AG08395 (cell line): Measurements from ENCODE around the gene NUP98.
A peak's percentile ranks its signal among the peaks of the same experiment; 100 is the strongest.

ENCODE experiments used
- DNase-seq: peaks from one replicate; pipeline ENCODE4 v3.0.0; 2012; ENCODE audit warnings: mixed read lengths, low spot score

The NUP98 gene

DNA sequence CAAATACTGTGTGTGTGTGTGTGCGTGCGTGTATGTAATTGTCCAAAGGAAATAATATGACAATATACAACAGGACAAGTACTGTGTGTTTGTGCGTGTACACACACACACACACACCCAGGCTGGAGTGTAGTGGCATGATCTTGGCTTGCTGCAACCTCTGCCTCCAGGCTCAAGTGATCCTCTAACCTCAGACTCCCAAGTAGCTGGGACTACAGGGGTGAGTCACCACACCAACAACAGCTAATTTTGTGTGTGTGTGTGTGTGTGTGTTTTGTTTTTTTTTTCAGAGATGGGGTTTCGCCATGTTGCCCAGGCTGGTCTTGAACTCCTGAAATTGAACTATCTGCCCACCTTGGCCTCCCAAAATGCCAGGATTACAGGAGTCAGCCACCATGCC, 61.5 kb downstream of the NUP98 start:
- no peak for DNase-seq

DNA sequence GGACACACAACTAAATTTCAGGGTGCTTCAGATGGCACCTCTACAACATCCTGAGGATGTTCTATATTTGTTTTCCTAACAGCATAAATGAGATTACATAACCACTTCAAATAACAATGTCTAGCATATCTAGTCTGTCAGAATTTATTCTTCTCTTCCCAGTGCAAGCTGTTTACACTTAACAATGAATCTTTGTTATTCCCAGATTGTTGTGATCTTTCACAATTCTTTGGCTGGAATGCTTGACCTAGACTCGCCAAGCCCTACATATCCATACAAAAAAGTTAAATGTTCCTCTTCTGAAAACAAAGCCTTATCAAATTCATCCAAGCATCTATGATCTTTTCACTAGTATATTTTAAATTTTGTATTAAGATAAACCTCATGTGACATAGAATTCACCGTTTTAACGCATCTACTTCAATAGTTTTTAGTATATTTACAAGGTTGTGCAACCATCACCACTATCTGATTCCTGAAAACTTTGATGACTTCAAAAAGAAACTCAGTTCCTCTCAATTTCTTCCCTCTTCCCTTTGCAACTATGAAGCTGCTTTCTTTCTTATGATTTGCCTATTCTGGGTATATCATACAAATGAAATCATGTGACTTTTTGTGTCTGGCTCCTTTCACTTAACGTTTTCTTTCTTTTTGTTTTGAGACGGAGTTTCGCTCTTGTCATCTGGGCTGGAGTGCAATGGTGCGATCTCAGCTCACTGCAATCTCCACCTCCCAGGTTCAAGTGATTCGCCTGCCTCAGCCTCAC, 64.5 kb downstream of the NUP98 start:
- DNase-seq = peak; percentile 11

GRCh38 chr11:3723014-3723708, 74.2 kb downstream of the NUP98 start:
- peak; percentile 92 for DNase-seq

DNA sequence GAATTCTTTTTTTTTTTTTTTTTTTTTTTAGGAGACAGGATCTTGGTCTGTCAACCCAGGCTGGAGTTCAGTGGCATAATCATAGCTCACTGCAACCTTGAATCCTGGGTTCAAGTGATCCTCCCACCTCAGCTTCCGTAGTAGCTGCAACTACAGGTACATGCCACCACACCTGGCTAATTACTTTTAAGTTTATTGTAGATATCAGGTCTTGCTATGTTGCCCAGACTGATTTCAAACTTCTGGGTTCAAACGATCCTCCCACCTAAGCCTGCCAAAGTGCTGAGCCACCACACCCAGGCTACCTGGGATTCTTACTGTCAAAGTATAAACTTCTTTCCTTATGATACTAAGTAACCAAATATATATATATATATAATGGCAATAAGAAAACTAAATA, 75.3 kb downstream of the NUP98 start:
- DNase-seq = no peak

DNA sequence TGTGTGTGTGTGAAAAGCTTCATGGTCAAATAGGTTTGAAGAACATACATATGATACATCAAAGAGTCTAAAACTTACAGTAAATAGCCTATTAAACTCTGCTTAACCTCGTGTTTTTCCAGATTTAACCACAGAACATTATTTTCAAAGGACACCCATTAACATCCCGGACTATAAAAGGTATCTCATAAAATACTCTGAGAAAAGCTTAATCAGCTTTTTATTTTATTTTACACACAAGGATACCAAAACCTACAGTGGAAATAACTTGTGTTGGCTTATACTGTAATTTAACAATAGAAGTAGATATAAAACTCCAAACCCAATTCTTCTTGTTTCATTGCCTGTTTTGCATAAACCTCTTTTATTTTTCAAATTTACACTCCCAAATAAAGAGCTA, 76.4 kb downstream of the NUP98 start:
- DNase-seq = no peak

- DNase-seq = no peak
Measured at GRCh38 chr11:3712274-3712673, 85.1 kb downstream of the NUP98 start.

- DNase-seq = no peak
Measured at GRCh38 chr11:3710485-3711259, 86.7 kb downstream of the NUP98 start.

DNA sequence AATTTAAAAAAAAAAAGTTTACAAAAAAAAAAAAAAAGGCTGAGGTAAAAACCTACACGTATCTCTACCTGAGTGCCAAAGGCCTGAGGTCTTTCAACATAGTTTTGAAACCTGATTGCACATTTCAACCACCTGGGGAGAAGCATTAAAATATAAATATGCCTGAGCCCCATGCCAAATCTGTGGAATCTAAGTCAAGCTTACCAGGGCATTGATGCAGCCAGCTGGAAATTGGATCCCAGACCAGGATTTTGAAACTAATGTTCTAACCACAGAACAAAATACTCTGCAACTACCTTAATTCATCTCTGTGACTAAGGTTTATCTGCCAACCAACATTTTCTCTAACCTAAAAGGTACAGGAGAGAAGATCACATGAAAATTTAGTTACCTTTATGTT, 87.4 kb downstream of the NUP98 start:
- no peak for DNase-seq

GRCh38 chr11:3707176-3707575, 90.2 kb downstream of the NUP98 start:
- DNase-seq = no peak

GRCh38 chr11:3703383-3703782, 94.0 kb downstream of the NUP98 start:
- DNase-seq = no peak

DNA sequence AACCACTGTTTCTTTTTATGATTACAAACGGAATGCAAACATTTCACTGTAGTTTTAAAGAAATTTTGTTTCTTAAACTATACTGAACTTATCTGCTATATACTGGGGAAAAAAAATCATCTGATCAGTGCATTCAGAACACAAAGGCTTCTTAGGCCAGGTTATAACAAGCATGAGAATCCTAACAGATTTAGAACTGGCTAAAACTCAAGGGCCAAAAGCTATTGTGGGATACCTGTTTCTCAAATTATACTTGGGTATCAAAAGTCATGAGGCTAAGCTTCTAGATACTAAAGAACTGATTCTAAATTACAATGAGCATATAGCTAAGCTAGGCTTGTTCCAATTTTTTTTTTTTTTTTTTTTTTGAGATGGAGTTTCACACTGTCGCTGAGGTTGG, 96.4 kb downstream of the NUP98 start:
- no peak for DNase-seq

GRCh38 chr11:3700410-3700809, 96.9 kb downstream of the NUP98 start:
- DNase-seq = no peak

- DNase-seq = no peak
Measured at GRCh38 chr11:3686751-3687150, 110.6 kb downstream of the NUP98 start.

- no peak for DNase-seq
Measured at GRCh38 chr11:3685923-3686322, 111.4 kb downstream of the NUP98 start.

DNA sequence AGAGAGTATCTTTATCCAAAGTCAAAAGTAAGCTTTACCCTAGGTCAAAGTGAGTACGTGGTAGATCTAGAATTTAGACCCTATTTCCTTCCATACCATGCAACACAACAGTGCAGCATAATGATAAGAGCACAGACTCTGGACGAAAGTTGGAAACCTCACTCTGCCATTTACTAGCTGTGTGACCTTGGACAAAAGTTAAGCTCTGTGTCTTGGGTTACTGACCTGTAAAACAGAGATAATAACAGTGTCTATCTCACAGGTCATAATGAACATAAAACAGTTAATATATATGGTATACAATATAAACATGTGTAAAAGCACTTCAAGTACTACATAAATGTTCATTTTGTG, 112.6 kb downstream of the NUP98 start:
- no peak for DNase-seq

DNA sequence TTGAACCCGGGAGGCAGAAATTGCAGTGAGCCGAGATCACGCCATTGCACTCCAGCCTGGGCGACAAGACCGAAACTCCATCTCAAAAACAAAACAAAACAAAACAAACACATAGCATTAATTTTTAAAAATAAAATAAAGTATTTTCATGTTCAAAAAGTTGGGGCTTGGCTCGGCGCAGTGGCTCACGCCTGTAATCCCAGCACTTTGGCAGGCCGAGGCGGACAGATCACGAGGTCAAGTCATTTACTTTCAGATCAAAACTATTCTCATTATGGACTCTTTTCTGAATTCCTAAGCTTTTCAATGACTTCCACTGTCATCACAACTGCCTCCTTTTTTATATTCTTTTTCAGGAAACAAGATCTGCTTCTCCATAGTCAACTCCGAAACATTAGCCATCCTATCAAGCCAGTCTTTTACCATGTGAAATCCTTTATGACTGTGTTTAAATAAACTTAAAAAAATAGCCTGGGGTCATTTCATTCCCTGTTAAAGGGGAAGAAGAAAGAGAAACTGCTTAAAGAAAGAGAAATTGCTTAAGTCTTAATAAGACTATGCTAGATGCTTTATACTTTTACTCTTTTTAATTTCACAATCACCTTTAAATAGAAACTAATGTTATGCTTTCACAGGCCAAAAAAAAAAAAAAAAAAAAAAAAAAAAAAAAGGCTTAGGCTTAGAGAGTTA, 113.1 kb downstream of the NUP98 start:
- DNase-seq = no peak

GRCh38 chr11:3683039-3683438, 114.3 kb downstream of the NUP98 start:
- DNase-seq = no peak

GRCh38 chr11:3679077-3679476, 118.3 kb downstream of the NUP98 start:
- no peak for DNase-seq

GRCh38 chr11:3675971-3676370, 121.4 kb downstream of the NUP98 start:
- no peak for DNase-seq

- DNase-seq = no peak
Measured at GRCh38 chr11:3674189-3674588, 123.2 kb downstream of the NUP98 start.

DNA sequence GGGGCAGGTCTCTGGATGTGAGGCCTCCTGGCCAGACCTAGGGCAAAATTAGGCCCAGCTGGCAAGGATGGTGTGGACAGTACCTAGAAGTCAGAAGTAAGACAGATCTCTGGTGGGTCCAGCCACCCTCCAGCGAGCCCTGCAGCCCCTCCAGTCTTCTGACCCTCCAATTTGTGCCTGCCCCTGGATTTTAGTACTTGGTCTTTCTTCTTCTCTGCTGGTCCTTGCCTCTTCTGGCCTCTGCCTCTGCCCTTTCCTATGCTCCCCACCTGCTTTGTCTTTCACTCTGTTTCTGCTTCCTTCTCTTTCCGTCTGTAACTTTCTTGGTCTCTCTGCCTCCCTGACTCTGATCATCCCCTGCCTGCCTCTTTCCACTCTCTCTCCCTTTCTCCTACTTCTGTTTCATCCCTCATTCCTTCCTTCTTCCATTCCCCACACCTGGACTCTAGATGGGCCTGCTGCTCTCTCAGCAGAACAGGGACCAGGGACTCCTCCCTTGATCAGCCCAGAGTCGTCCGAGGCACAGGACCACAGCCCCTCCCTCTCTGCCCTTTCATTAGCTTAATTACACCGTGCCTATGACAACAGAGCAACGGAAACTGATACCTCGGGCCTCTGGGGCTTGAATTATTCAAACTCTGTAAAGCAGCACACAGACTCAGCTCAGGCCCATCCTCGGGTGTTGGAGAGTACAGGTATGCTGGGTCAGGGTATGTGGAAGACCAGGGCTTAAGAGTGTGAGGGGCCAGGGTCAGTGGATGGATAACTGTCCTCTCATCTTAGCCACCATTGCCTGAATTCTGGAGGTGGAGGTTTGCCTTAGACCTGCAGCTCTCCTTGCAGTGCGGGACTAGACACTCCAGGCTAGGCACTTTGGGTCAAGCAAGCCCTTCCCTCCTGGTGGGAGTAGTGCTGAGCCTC, 125.8 kb downstream of the NUP98 start, which contains the start of gene CHRNA10:
Gene CHRNA10, minus strand, starts transcription at position 51 of the 921 bp plus-strand sequence. CDS start 72 bp downstream, outside the sequence.
- DNase-seq = no peak
